Renal pelvis (tissue), 4 donors: ENCODE results near the gene ZNF607. TPM values are rescaled to one million over a fixed set of nuclear protein-coding genes. Genes with fewer than 3 reads are reported as not detected.

ENCODE experiments used
- DNase-seq: peaks from one replicate; pipeline ENCODE4 v3.0.0-alpha.2; 2013
- polyA plus RNA-seq, 3 donors: library from polyadenylated mRNA; unstranded; fragments of 120-200 nt; gene quantifications; one replicate each; pipeline ENCODE4 v1.2.1, GENCODE V29; 2013; ENCODE audit not compliant: insufficient read length in 3 of 3

ZNF607 gene
- polyA plus RNA-seq, 3 donors = 11.9 to 13.5 (median 13.1) TPM

DNA sequence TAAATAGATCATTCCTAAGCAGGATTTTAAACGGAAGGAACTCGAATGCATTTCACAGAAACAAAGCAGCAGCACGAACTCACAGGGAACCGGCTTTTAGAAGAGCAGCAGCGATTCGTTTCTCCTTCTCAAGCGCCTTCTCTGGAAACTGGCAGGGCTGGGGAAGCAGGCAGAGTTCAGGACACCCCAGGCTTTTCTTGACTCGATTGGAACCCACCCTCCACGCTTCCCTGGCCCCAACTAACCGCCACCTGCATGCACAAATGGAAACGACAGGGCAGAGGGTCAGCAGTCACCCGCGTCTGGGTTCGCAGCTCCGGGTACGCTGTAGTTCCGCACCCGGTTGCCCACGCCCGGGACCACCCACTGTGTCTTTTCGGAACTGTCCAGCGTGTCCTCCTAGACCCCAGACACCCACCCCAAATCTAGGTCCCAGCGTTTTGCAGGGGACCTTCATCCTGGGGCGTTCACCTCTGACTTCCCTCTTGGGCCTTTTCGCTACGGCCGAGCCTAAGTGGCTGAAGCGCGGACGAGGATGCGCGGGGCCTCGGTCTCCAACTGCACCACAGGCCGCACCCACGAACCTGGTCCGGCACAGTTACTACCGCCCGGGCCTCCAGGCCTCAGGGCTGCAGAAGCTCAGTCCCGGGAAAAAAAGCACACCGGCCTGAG lies 64.8 kb downstream of the ZNF607 start:
- DNase-seq = peak; percentile 41

DNA sequence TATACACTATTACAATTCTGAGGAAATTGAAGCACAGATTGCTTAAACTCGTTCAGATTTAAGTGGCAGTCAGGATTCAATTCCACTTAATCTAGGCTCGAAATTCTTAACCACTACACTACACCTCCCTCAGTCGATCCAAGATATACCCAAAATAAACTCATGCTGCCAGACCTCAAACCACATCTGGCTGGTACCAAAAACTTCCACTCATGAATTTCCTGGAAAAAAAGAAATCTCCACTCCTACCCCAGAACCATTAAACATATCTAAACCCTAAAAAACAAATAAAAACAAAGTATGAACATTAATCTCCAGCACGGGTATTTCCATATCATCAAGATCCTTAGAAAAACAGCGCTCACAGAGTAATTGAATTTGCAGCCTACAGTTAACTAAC lies 65.4 kb downstream of the ZNF607 start:
- DNase-seq = no peak

Other genes with a start within 250 kb of the ZNF607 start
- gene ZNF793, start 212.8 kb downstream of the ZNF607 start, polyA plus RNA-seq = 10 to 100 TPM; 17.6 to 35.6 (median 33.5) TPM
- gene ZNF571, start 125.0 kb downstream of the ZNF607 start, polyA plus RNA-seq = 10 to 100 TPM in 1 of 3 donors, 1 to 10 TPM in 2; 7.5 to 12.8 (median 9.2) TPM
- gene ZNF540, start 124.9 kb downstream of the ZNF607 start, polyA plus RNA-seq = 1 to 10 TPM; 3.7 to 8.4 (median 6.8) TPM
- gene ZFP30, start 64.3 kb downstream of the ZNF607 start, polyA plus RNA-seq = 10 to 100 TPM; 22.2 to 25.9 (median 24.2) TPM
- 10 to 100 TPM; 10.3 to 27.1 (median 17.6) TPM for gene ZNF573, start 59.8 kb upstream of the ZNF607 start, polyA plus RNA-seq
- under 1 TPM in 2 of 3 donors, not detected in 1; 0.01 to 0.04 TPM for gene WDR87, start 186.8 kb upstream of the ZNF607 start, polyA plus RNA-seq
- 10 to 100 TPM; 25.4 to 40.3 (median 28.6) TPM for gene SIPA1L3, start 187.4 kb upstream of the ZNF607 start, polyA plus RNA-seq